Activated CD4-positive, alpha-beta T cell treated with anti-CD3 and anti-CD28 coated beads for 4 hours (primary cell): ENCODE results near the gene OS9.

ENCODE experiments used
- DNase-seq, 2 donors: peaks; one replicate each; pipeline ENCODE4 v3.0.0-alpha.2; 2020

OS9 gene

DNA sequence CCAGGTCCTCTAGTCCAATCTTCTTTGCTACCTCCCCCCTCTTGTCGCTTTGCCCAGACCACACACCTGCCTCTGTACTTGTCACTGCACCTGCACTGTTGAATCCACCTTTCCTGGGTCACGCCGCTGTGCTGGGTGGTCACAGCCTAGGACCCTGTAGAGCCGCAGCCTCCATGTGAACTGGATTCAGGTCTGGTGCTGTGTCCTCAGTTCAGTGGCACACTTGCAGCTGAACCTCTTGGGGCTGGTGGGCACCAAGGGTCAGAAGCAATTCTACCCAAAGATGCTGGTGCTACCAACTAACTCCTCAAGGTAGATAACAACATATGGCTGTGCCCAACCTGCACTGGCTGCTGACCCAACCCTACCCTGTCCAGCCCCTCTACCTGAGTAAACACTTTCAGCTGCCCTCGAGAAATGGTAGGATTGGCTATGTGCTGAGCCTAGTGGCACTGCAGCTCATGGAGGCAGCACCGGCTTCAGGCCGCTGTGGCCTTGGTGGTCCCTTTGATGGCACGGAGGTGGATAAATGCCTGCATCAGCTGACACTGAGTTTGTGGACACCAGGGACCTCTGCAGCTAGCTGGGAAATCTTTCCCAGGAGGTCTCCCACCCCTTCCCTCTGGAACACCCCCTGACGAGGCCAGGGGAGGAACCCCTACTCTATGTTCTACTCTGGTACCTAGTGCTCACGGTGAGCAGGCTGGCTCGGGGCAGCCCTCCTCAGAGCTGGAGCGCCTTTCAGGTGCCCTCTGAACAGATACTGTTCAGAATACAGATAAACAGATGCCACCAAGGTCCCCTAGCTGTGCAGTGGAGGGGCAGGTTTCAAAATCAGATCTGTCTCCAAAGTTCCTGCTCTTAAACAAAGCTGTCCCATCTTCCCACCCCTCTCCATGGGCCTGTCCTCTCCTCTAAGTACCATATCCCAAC, 30.3 kb downstream of the OS9 start:
- no peak for DNase-seq

DNA sequence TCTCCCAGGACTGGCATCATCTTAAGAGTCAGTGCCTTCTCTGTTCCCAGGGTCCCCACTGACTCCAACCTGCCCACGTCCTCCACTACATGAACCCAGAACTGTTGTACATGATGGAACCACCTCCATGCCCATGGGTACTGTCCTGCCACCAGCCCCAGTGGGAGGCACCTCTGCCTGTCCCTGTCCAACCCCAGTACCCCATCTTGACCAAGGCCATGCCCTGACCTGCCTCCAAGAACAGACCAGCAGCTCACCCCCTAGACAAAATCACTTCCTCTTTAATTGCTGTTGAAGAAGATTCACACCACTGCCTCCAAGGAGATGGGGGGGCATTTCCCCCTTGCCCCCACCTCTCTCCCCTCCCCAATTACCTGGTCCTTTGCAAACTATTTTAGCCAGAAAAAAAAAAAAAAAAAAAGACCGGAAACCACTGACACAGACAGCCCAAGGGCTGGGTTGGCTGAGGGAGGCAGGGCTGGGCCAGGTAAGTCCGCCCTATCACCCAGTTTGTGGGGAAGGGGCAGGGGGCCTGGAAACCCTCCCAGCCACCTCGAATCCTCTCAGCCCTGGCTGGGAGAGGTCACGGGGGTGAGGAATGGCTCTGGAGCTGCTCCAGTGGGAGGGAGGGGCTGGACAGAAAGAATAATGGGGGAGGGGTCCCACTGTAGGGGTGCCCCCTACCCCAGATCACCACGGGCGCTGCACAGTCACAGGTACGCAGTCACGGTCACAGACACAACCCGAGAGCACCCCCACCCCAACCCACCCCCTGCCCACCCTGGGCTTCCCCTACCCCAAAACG, 31.2 kb downstream of the OS9 start:
- no peak for DNase-seq

DNA sequence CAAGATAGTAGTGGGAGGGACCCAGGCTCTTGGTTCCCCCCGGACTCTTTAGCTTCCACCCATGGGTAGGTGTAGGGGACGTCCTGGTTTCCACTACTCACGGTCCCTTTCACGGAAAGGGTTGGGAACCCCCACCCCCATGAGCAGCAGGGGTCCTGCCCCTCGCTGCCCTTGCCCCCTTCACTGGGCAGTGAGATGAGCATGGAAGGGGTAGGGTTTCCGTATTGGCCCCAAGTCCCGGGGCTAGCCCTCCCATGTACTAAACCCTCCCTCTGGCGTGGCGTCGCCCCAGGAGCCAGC, 31.9 kb downstream of the OS9 start:
- DNase-seq = no peak

DNA sequence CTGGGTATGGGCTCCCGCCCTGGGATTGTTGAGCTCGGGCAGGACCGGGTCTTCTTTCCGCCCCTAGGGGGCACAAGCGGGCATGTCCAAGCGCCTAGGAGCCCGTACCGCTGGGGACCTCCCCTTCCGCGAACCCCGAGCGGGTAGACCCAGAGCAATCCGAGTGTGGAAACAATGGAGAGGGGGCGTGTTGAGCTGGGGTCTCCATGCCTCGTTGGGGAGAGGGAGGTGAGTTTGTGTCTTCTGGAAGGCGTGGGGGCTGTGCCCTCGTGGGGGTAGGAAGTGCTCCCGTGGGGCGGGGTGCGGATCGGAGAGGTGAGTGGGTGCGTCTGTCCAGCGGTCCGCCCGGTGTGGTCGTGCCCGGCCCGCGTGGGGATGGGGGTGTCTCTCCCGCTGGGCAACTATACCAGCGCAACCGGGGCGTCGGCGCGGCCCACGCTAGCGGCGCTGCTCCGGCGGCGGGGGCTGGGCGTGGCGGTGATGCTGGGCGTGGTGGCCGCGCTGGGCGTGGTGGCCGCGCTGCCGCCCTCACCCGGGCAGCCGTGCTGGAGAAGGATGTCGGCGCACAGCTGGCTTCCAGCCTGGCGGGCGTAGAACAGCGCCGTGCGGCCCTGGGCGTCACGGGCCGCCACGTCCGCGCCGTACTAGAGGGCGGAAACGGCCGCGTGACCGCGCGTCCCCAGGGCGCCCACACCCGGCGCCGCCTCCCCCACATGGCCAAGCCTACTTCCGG, 32.4 kb downstream of the OS9 start:
- no peak for DNase-seq

DNA sequence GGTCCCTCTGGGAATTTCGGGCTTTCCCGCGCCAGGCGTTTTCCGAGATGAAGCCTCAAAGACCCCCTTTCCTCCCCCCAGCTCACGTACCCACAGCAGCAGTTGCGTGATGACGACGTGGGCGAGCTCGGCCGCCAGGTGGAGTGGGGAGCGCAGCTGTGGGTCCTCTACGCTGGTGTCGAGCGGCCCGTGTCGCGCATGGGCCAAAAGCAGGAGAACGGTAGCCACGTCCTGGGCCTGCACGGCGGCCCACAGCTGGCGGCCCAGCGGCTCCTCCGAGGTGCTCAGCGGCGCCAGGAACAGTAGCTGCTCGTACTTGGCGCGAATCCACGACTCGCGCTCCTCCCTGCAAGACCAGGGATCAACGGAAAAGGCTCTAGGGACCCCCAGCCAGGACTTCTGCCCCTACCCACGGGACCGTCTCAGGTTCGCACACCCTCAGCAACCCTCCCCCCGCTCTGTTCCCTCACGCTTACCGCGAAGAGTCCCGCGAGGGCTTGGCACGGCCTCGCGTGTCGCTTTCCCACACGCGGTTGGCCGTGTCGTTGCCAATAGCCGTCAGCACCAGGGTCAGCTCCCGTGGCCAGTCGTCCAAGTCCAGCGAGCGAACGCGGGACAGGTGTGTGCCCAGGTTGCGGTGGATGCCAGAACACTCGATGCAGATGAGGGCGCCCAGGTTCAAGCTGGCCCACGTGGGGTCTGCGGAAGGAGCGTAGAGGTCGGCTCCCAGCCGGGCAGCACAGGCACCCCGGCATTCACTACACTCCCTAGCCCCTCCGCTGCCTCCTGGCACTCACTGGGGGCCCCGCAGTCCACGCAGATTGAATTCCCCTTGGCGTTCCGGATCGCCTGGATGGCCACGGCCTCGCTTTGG, 33.2 kb downstream of the OS9 start:
- no peak for DNase-seq

DNA sequence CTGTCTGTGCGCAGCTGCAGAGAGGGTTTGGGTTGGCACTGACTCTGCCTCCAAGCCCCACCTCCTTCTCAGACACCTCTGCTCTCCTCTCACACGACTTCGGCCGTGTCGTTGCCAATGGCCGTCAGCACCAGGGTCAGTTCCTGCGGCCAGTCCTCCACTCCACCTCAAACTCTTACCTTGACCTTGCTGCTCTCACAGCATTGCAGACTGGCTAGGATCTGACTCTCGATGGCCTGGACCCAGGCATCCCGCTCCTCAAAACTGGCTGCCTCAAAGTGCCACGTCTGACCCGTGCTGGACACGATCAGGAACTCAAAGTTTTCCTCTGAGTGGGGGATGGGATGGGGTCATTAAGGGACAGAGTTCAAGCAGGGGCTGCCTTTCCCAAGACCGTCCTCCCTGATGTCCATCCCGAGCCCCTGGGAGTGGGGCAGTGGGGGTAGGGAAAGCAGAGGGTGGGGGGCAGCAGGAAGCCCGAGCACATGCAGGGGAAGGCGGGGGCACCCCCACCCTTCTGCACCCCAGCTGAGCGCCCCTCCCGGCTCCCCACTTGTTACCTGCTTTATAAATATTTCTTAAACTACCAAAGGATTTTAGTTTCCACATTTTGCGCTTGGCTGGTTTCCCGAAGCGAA, 33.9 kb downstream of the OS9 start:
- DNase-seq = no peak

DNA sequence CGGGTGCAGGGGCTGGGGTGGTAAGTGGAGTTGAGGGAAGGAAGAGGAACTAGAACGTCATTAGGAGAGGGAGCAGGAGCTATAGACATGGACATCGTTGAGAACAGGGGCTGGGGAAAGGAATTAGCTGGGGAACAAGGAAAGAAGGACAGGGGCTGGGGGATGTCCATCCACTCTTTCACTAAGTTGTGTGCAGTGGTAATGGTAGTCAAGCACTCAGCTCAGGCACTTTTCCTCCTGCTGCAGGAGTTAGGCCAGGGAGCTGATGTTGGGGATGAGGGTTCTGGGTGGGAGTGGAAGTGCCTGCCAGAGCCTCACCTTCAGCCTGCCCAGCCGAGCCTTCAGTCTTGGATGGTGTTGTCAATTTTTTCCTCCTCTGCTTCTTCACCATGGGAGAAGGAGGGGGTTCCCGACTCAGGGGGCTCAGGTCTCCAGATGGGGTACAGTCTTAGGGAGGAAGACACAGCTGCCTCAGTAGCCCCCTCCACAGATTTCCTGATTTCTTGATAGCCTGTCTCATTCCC, 35.5 kb downstream of the OS9 start:
- DNase-seq = no peak

DNA sequence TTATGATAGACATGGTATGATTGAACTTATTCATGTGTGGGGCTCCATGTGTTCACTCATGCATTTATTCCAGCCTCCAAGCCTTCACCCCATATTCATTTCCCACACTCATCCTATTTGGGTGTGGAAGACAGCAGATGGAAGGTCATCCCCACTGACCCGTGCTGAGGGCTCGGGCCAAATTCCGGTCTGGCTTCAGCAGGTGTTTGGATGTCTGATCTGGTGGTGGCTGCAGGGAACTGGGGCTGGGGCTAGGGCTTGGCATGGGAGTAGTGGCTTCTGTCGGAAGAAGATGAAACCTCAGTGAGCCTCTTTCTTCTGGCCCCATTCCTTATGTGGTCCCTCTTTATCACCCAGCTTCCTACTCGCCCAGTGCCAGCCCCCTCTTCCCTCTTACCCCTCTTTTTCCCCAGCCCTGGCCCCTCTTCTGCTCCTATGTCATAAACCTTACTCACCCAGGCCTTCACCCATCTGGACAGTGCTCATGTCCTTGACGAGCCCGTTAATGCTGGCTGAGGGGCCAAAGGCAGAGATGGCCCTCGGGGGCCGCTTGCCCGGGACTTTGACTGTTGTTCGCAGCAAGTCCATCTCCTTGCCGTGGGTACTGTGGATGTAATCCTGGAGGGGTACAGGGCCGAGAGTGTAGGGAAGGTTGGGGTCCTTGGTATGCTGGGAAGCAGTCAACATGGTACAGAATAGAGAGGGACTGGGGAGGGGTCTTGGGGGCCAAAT, 36.6 kb downstream of the OS9 start:
- DNase-seq = no peak

DNA sequence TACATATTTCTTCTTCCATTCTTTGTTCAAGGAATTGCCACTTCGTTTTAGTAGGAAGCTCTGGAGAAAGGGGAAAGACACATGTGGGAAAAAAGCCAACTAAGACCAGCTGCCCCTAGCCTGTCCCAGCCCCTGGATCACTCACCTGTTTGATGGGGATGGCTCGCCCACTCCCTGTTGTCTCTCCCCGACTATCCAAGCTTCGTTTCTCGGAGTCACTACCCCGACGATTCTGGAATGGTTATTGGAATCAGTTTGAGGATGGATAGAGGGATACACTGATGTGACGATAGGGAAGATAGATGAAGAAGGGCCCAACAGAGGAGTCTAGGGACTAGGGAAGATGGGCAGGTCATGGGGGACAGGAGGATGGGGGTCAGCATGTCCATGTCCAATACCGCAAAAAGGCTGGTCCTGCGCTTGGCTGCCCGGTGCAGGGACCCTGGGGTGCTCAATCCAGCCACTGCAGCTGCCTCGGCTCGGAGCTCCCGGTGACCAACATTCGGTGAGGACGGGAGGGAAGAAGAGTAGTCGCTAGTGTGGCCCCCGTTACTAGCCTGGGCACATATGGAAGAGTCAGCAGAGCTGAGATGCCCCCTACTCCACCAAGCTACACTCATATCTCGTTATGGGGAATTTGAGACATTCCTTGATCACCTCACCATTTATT, 37.6 kb downstream of the OS9 start:
- DNase-seq = no peak

DNA sequence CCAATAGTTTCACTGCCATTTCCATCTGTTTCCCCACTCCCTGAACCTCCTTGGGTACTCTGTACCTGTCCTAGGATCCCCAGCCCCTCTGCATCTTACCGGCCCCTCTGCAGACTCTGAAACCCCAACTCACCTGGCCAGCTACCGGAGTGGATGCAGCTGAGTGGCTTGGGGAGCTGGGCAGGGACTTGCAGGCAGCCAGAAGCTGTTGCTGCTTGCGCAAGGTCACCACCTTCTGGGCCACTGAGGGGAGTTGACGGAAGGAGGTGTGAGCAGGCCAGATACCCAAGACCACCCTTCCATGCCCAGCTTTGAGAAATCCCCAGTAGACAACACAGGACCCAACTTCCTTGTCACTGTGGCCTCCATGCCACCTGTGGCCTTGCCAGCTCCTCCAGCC, 38.3 kb downstream of the OS9 start:
- DNase-seq = no peak

DNA sequence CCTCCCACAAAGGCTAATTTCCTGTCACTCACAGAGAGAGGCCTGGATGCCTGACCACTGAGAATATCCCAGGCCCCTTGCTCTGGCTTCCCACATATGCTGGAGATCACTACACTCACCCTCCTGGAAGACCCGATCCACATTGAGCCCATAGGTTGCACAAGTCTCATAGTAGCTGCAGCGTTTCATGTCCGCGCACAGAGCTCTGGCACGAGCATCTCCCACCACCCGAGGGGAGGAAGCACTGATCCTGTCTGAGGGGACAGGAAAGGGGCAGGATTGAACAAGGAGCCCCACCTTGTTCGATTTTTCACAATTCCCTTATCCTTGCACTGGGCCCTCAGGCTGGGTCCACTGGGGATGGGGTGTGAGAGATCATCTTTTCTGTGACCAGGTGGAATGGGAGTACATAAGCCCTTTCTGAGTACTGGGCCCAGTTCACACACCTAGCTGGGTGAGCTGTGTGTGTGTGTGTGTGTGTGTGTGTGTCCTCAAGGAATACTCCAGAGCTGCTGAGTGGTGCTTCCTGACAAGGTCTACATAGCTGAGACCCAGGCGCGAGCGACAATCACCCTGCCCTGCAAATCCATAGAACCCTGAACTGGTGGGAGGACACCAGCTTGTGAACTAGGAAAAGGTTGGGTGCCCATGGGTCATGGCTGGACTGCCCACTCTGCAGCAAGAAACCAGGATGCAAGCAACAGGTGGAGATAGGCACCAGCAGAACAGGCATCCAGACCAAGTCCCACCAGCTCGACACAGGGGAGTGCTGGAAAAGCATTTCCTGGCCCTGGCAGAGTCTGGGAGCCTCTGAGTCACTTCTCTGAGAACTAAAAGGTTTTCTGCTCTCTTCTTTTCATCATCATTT, 39.0 kb downstream of the OS9 start:
- no peak for DNase-seq

DNA sequence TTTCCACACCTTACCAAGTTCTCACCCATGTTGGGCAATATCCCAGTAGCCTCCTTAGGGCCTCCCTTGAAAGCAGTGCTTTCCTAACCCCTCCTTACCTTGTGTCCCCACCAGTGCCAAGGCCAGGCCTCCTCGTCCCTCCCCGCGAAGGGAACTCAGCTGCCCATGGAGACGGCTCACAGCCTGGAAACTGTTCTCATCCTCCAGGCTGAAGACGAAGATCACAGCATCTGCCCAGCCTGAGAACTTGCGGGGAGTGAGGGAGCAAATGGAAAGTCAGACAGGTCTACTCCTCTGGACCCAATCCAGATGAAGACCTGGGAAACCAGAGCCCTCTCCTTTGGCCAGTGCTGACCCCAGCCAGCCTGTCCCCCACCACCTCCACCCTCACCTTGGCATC, 40.0 kb downstream of the OS9 start:
- no peak for DNase-seq

DNA sequence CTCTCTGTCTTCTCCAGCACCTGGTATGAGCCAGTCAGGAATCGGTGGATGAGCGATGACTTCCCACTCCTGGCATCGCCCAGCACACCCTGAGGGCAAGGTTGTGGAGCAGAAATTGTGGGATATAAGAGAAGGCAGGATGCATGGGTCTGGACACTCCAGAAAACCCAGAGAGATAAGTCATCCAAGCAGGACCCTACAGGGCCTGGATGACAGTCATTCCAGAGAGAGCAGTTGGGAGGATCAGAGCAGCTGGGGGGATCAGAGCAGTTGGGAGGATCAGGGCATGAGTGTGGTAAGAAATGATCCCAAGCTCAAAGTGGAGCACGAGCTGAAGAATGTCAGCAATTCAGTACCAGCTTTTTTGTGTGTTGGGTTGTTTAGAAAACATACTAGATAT, 40.7 kb downstream of the OS9 start:
- no peak for DNase-seq

DNA sequence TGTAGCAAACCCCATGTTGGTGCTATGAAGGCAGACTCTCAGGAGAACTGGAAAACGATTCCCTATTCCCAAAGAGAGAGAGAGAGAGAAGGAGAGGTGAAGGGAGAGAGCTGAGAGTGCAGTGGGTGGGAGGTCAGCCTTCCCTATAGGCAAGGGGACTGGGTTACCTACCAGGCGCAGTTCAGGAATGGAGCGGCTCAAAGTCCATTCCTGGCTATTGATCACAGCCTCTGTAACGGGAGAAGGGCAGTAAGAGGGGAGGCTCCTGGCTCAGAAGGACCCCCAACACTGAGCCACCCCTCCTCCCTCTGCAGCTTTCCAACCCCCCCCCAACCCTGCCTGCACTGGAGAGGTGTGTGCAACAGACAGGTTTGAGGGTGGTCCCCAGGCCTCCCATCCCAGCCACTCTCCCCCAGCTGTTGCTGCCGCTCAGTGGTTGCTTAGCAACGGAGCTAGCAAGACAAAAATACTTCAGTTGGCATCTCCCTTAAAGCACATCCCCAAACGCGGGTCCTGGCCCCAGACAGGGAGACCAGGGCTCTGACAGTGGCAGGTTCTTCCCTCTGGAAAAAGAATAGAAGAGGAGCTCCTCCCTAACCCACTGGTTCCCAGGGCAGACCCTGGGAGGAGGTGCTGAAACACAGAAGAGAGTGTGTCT, 41.4 kb downstream of the OS9 start:
- DNase-seq = no peak

DNA sequence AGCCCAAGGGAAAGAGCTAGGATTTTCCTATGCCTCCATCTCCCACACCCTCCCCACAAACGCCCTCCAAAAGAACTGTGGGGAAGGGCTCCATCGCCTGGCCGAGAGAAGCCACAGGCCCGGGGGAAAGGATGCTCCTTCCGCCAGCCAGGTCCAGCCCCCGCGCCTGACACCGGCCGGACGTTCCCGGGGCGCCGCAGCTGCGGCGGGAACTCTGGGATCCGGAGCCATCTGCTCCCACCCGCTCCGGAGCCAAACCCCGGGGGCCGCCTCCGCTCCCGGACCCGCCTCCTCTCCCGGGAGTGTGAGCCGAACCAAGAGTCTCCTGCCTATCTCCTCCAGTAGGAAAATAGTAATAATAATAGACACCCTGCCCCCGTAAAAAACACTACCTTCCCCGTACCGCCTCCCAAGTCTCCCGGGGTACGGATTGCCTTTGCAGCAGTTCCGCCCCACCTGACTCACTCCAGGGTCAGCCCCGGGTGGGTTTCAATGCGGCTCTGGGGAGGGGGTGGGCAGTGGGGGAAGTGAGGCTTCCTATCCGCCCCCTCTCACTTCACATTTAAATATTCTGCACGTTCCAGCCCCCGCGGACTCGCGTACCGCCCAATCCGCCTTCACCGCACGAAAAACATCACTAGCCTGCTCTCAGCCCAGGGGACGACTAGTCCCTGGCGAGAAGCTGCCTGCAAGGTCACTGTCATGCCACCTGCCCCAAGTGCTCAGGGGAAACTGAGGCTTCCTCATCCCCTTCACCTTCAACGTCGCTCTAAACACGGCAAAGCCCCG, 42.2 kb downstream of the OS9 start:
- no peak for DNase-seq

DNA sequence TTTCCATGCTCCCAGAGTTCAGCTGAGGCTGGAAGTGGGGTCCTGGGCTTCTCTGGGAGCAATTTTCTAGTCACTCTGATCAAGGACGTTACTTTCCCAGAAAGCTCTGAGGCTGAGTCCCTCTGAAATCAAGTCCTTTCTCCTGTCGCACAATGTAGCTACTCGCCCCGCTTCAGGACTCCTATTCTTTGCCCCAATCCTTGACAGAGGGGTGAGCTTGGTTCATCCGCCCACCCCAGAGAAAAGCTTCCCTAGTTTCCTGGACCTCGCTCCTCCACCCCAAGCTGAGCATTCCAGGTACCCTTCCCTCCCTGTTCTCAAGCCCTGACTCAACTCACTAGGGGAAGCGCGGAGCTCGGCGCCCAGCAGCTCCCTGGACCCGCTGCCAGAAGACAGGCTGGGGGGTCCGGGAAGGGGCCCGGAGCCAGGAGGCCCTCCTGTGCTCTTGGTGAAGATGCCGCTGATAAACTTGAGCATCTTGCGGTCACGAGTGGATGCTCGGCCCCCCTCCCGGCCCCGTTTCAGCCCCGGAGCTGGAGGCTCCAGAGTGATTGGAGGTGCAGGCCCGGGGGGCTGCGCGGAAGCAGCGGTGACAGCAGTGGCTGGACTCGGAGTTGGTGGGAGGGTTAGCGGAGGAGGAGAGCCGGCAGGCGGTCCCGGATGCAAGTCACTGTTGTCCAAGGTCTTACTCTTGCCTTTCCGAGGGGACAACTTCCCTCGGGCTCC, 43.0 kb downstream of the OS9 start:
- DNase-seq = no peak
